GM21619 (cell line): ENCODE data around the gene EFNA3.
A peak's percentile ranks its signal among the peaks of the same experiment; 100 is the strongest.

ENCODE experiments used
- ATAC-seq: cut with Tn5 transposase; IDR thresholded peaks from one replicate; pipeline ENCODE4 v1.9.1; 2021; ENCODE audit not compliant: unreplicated experiment

The EFNA3 gene

GRCh38 chr1:155066777-155067176 lies 11.9 kb upstream of the EFNA3 start:
- ATAC-seq = no peak

GRCh38 chr1:155068599-155068998 lies 10.0 kb upstream of the EFNA3 start:
- no peak for ATAC-seq

GRCh38 chr1:155069551-155070157 lies 9.0 kb upstream of the EFNA3 start:
- ATAC-seq = no peak

- no peak for ATAC-seq
Measured at GRCh38 chr1:155070158-155070621, 8.4 kb upstream of the EFNA3 start.

- ATAC-seq = peak; percentile 62
Measured at GRCh38 chr1:155070721-155071569, 7.7 kb upstream of the EFNA3 start.

DNA sequence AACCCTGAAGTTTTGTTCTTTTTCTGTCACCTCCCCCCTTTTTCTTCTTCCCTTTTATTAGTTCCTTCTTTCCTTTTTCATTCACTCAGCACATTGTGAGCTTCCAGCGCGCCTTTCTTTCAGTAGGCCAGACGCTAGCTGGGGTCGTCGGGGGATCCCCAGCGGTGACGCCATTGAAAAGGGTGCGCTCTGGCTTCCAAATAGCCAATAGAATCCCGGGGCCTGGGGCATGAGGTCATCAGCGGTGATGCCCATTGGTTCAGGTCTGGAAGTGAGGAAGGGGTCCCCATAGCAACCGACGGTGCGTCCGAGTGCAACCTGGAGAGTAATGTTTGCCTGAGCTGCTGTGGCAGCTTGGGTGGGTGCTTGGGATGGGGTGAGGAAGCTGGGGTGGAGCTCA lies 6.9 kb upstream of the EFNA3 start:
- no peak for ATAC-seq

- ATAC-seq = no peak
Measured at GRCh38 chr1:155072531-155073289, 5.9 kb upstream of the EFNA3 start.

DNA sequence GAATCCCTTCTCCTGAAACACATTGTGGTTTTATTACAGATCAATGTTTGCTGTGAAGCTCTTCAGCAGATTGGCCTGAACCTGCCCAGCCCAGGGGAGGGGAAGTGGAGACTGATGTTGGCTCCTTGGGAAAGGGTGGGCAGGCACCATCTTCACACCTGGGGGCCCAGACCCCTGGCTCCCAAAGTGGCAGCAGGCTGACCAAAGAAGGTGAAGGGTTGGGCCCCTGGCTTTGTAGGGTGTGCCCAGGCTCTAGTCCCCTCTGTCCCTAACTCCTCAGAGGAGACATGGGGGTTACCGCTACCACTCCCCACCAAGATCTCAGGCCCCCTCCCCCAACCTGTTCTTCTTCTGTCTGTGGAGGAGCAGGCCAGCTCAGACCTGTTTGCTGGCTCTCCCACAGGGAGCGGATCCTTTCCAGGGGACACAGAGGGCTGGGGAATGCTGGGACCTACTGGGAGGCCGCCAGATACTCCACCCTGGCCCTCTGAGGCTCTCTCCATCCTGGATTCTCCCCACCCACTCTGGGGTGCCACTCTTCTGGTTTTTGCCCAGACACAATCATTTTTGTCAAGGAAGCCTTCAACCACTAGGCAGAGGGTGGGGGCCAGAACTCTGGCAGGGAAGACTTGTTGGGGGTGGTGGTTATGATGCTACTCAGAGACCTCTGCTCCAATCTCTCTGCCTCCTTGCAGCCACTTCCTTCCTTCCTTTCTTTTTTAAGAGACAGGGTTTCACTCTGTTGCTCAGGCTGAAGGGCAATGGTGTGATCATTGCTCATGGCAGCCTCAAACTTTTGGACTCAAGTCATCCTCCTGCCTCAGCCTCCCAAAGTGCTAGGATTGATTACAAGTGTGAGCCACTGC lies 5.0 kb upstream of the EFNA3 start:
- no peak for ATAC-seq

DNA sequence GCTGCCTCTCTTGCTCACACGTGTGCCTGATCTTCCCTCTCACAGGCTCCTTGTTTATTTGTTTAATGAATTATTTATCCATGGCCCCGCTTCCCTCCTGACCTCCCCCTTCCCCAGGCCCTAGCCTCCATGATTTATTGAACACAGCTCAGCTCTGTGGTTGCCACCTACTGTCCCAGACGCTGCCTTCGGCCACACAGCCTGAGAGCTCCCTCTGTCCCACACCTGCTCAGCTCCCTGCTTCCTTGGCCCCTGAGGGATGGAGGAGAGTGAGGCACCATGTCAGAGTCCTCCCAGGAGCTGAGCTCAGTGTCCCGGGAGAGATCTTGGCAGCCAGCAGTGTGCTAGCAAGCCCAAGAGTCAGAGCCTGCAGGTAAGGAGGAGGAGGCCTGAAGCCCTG lies 3.1 kb upstream of the EFNA3 start:
- ATAC-seq = no peak

DNA sequence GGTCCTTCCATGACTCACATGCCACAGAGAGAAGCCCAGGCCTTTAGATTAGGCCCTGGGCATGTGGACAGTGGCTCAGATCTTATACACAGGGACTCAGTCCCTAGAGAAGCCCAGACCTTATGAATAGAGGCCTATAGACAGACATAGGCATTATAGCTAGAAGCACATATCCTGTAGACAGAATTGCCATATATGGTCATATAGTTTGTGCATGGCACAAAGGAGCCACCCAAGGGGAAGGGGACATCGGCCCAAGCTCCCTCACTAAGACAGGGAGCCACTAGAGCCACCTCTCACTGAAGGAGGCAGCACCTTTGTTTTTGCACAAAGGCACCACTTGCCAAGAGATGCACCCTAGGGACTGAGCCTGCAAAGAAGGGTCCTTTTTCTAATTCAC lies 2.3 kb upstream of the EFNA3 start:
- ATAC-seq = no peak

DNA sequence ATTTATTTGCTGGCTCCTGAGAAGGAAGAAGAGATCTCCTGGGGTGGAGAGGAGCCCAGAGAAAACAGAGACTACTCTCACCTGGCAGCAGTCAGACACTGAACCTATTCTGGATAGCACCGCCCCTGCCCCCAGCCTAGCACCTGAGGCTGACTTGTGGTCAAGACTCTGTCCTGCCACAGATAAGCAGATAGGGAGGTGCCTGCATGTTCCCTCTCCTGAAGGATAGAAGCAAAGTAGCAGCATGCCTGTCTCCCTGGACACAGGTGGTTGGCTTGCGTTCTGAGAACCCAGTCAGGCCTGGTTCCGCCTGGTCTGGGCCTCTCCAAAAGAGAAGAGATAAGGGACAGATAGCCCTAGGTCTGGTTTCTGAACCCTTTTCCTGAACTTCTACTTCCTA lies 1.3 kb upstream of the EFNA3 start:
- ATAC-seq = no peak

DNA sequence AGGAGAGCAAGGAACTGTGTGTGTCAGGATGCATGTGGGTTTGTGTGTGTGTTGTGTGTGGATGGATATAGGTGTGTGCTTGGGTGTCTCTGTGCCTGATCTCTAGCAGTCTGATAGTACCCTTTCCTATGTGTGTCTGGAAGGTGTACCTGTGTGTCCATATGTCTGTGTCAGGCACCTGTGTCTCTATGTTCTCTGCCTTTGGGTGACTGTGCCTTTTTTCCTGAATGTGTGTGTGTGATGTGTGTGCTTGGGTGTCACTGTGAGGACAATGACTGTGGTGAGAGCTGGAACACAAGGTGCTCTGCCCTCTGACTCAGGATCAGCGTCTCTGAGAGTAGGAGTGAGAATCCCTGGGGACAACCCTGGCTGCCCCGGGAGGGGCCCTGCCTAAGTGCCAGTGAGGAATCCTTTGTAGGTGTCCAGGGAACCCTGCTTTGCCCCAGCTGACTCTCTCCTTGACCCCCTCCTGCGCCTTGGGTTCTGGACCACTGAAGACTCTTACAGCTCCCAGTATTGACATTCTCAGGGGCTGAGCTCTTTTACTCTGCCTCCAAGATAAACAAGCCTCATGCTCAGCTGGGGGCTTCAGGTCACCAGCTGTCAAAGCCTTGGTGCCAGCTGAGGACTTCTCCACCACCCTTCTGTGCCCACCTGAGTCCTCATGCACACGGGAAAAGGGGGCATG lies 735 bp upstream of the EFNA3 start:
- ATAC-seq = no peak

GRCh38 chr1:155079210-155079486 lies 511 bp downstream of the EFNA3 start:
- ATAC-seq = no peak

- no peak for ATAC-seq
Measured at GRCh38 chr1:155079487-155080311, 1.1 kb downstream of the EFNA3 start.

DNA sequence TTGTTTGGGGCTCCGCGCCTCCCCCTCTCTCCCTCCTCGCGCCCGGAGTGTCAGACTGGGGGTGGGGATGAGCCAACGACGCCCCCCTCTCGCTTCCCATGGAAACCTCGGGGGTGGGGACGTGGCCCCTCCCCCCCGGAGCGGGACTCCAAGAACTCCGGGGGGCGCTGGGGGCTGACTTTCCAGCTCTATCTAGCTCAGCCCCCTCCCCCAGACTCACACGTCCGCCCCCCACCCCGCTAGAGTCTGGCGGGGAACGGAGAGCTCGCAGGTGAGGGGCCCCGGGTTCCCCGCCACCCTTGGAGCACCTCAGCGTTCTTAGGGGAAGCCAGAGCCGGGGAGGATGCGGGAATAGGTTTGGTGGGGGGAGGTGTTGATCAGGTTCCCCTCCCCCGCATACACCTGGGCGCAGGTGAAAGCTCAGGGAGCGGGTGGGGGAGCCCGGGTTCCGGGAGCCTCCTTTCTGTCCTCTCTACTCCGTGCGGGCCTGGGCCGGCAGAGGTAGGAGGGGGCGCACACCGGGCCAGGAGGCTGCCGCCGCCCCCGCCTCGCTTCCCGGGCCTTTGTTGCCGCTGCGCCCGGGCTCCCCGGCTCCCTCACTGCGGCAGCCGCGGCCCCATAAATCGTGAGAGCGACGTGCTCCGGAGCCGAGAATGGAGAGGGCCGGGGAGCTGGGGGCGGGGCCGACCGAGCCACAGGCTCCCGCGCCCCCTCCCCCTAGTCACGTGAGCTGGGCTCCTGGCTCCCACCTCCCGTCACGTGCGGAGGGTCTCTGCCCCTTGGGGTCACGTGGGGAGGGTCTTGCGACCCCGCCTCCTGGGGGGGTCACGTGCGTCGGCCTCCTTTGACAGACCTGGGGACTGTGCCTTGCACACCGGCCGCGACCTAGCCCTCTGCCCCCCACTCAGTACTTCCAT lies 1.9 kb downstream of the EFNA3 start:
- ATAC-seq = no peak

DNA sequence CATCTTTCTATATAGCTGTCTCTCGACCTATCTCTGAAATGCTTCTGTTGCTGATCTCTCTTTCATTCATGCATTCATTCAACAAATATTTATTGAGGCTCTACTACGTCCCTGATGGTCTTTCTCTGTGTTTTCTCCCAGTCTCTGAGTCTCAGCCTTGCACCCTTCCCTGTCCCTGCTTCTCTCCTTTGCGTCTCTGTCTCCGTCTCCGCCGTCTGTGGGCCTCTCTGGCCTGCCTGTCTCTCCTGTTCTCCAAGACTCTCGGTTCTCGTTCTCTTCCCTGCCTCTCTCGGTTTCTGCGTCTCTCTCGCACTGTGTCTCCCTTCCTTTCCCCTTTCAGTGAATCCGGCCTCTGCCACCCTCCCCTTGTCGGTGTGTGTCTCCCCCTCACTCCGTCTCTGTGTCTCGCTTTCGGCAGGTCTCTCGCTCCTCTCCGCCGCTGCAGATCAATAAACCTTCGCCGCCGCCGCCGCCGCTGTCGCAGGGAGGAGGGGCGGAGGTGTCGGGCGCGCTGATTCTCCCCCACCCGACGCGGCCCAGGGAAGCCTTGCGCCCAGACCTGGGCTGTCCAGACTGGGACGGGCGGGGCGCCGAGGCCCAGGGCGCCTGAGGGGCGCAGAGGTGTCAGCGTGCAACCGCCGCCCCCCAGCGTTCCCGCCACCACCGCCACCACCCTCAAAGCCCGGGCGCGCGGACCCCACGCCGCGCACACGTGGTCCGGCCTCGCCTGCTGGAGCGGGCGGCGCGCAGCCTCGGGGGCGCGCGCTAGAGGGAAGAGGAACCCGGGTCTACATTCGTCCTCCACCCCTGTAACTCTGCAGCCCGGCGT lies 3.0 kb downstream of the EFNA3 start:
- ATAC-seq = no peak

DNA sequence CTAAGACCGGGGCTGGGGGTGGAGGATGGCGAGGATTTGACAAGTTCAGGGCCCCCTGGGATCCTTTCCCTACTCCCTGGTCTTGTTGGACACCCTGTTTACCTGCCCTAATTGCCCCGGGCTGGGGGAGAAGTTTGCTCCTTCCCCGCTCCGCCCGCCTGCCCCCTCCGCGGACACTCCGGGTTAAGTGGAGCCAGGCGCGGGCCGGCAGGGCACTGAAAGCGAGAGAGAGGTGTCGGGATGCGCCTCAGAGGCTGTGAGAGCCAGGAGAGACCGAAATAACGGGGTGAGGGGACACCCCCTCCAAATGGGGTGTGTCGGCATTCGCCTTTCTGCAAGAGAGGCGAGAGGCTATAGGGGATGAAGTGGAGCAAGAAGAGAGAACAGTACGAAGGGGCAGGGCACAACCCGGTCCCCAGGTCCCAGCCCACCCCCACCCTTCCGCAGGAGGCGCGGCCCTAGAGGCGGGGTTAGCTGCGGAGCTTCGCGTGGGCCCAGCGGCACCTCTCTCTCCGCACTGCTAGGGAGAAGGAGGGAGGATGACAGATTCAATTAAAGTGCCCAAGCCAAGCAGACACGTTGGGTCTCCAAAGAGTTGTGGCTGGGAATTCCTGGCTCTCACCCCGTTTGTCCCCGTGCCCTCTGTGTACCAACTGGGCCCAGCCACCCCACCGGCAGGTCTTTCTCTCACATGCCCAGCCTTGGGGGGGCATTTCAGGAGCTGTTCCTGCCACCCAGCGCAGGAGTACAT lies 3.8 kb downstream of the EFNA3 start:
- ATAC-seq = no peak
